Stimulated activated naive CD8-positive, alpha-beta T cell treated with anti-CD3 and anti-CD28 coated beads, Interleukin-15, amount 100 ng/mL, for 72 hours (primary cell): ENCODE data around the gene FBXO2.
A peak's percentile ranks its signal among the peaks of the same experiment; 100 is the strongest.

ENCODE experiments used
- ATAC-seq: fragments of 150-1000 bp; cut with Tn5 transposase; 2 replicates; pipeline ENCODE4 v1.10.0; 2021; ENCODE audit warnings: mild to moderate bottlenecking, moderate library complexity
- DNase-seq, 2 donors: peaks; one replicate each; pipeline ENCODE4 v3.0.0; 2021 to 2022
- H3K27ac Mint-ChIP-seq, 2 donors: one replicate each; pipeline ENCODE4 v1.8.0; 2022; ENCODE audit warnings: mild to moderate bottlenecking in 2 of 2, mixed read lengths in 2 of 2, moderate library complexity in 2 of 2
- H3K27me3 Mint-ChIP-seq: one replicate; pipeline ENCODE4 v1.8.0; 2022; ENCODE audit warnings: mixed read lengths
- H3K4me1 Mint-ChIP-seq: one replicate; pipeline ENCODE4 v1.8.0; 2022; ENCODE audit warnings: mild to moderate bottlenecking, mixed read lengths
- H3K4me3 Mint-ChIP-seq, 2 donors: one replicate each; pipeline ENCODE4 v1.8.0; 2022; ENCODE audit warnings: mild to moderate bottlenecking in 2 of 2, mixed read lengths in 2 of 2, moderate library complexity in 1 of 2
- H3K9me3 Mint-ChIP-seq, 2 donors: one replicate each; pipeline ENCODE4 v1.8.0; 2022; ENCODE audit warnings: mixed read lengths in 2 of 2

Gene FBXO2

DNA sequence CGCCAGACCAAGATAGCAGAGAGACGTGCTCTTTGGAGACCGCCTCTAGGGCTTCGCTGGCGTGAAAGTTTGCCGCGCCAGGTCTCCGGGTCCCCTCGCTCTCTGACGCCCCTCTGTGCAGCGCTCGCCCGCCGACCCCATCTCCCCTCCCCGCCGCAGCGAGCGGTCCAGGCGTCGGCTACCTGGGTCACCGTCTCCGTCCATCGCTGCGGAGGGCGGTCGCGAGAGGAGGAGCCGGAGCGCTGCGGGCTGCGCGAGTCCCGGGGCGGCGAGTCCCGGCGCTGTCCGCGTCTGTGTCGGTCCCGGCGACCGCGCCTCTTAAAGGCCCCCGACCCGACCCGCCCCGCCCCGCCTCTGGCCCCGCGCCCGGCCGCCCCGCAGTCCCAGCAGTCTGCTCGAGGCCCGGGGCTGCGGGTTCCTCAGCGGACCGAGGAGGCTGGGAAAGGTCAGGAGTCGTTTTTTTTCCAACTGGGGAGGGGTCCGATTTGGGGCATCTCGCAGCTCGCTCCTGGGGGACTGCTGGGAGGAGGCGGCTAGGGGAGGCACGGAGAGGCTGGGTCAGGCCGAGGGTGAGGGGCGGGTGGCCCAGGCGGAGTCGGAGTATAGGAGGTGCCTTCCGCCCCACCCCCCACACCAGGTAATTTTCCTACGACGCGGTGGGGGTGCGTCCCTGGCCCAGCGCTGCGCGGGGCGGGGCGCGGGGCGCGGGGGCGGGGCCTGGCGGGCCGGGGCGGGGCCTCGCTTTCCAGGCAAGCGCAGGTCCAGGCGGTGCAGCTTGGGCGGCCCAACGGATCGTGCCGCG lies at the start of gene FBXO2, which contains the start of gene FBXO44:
TSS of gene FBXO2 (minus strand) at position 293 of the 802 bp plus-strand sequence. CDS start at position 204, 89 bp downstream.
TSS of gene FBXO44 (plus strand) at position 741 of the 802 bp plus-strand sequence. CDS start 959 bp downstream, outside the sequence.
- ATAC-seq = peak; percentile 71
- H3K27me3 Mint-ChIP-seq = no peaks in the 10 kb centered on the region

GRCh38 chr1:11703357-11704193 lies 49.3 kb upstream of the FBXO2 start:
- H3K9me3 Mint-ChIP-seq = no peaks in the 10 kb centered on the region
- H3K4me1 Mint-ChIP-seq = peaks cover 9% of the 10 kb centered on the region
- H3K27ac Mint-ChIP-seq = no peak overlapping the region
- H3K27me3 Mint-ChIP-seq = peaks cover 16% of the 10 kb centered on the region
- DNase-seq (no peak), ATAC-seq (no peak)
- no peak overlapping the region for H3K4me3 Mint-ChIP-seq

More for the DNA sequence above, at the start of gene FBXO2, which contains the start of gene FBXO44:
- Mint-ChIP-seq H3K9me3 (no peaks in the 10 kb centered on the region), H3K4me1 (peaks cover 33% of the 10 kb centered on the region), H3K27ac (peak within 1 kb of the TSS in 1 of 2 donors; percentile 71), H3K4me3 (peak within 1 kb of the TSS; percentile 80 to 82)
- peak in 1 of 2 donors; percentile 45 for DNase-seq

DNA sequence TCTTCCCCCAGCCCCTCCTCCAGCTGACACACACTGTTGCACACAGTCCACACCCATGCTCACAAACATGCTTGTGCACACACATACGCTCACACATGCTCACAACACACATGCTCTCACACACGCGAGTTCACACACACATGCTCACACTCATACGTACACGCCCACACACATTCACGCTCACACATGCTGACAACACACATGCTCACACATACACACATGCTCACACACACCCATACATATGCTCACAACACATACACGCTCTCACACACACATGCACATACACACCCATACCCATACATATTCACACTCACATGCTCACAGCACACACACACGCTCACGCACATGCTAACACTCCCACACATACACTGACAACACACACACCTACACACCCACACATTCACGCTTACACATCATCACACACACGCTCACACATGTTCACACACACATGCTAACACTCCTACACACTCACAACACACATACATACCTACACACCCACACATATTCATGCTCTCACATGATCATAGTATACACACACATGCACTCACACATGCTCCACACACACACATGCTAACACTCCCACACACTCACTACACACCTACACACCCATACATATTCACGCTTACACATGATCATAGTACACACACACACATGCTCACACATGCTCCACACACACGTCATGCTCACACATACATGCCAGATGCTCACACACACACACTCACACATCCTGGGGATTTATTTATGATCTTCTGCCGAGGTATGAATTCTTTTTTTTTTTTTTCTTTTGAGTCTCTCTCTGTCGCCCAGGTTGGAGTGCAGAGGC lies 48.0 kb upstream of the FBXO2 start:
- ATAC-seq (no peak), DNase-seq (no peak)
- peaks cover 18% of the 10 kb centered on the region for H3K4me1 Mint-ChIP-seq
- H3K9me3 Mint-ChIP-seq = no peaks in the 10 kb centered on the region
- H3K27ac Mint-ChIP-seq = no peak overlapping the region
- H3K27me3 Mint-ChIP-seq = peaks cover 8% of the 10 kb centered on the region
- no peak overlapping the region for H3K4me3 Mint-ChIP-seq

GRCh38 chr1:11701551-11701961 lies 47.3 kb upstream of the FBXO2 start:
- DNase-seq = no peak
- Mint-ChIP-seq H3K4me3 (no peak overlapping the region), H3K27me3 (peaks cover 8% of the 10 kb centered on the region), H3K27ac (no peak overlapping the region), H3K4me1 (peaks cover 18% of the 10 kb centered on the region), H3K9me3 (no peaks in the 10 kb centered on the region)
- ATAC-seq = no peak

DNA sequence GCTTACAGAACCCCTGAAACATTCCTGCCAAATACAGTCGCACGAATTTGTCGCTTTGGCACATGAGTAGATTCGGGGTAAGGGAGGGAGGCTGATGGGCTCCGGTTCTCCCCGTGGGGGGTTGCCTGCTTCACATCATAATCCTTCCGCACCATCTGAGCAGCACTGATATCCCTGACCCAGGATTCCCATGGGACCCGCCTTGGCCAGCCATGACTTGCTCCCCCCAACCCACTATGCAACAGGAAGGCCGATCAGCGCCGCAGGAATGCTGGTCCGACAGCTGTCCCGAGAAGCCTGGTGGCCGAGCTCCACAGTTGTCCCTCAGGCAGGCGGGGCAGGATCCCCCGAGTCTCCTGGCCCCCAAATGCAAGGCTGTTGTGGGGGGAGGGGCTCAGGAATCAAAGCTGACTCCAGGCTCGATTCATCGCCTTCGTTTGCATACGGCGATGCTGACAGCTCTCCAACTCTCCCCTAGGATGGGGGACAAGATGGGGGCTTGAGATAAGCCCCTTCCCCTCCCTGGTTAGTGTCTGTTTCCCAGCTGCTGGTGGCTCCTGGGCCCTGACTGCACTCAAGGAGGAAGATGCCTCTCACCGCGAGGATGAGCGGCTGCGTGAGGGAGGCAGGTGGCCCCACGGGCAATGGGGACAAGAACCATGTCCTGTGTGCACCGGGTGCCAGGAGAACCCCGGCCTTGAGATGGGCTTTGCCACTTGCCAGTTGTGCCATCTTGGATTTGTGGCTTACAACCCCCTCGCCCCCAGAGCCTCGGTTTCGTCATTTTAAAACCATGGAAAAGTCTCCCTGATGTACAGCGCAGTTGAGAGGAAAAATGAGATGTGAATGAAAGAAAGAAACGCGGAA lies 46.6 kb upstream of the FBXO2 start:
- H3K4me1 Mint-ChIP-seq = peaks cover 18% of the 10 kb centered on the region

DNA sequence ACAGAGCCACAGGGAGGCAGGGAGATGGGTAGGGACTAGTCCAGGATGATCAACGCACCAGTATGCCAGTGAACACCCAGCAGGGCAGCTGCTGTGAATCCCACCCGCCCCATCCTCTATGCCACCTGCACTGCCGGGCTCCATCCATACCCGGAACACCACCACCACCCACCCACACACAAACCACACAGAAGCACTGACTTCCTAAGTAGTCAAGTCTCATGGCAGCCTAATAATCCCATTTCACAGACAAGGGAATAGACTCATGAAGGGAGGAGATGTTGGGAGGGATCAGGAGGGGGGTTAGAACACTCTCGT lies 43.6 kb upstream of the FBXO2 start:
- Mint-ChIP-seq H3K4me1 (peaks cover 23% of the 10 kb centered on the region), H3K4me3 (no peak overlapping the region), H3K9me3 (no peaks in the 10 kb centered on the region), H3K27ac (no peak overlapping the region), H3K27me3 (peaks cover 15% of the 10 kb centered on the region)
- ATAC-seq (no peak), DNase-seq (no peak)

More for the DNA sequence above, 46.6 kb upstream of the FBXO2 start:
- Mint-ChIP-seq H3K9me3 (no peaks in the 10 kb centered on the region), H3K4me3 (no peak overlapping the region), H3K27ac (no peak overlapping the region), H3K27me3 (peaks cover 8% of the 10 kb centered on the region)
- ATAC-seq = no peak
- no peak for DNase-seq

GRCh38 chr1:11697188-11697892 lies 43.1 kb upstream of the FBXO2 start:
- DNase-seq (no peak), ATAC-seq (no peak)
- Mint-ChIP-seq H3K4me1 (peaks cover 28% of the 10 kb centered on the region), H3K9me3 (no peaks in the 10 kb centered on the region), H3K27ac (no peak overlapping the region), H3K27me3 (peaks cover 20% of the 10 kb centered on the region), H3K4me3 (no peak overlapping the region)

DNA sequence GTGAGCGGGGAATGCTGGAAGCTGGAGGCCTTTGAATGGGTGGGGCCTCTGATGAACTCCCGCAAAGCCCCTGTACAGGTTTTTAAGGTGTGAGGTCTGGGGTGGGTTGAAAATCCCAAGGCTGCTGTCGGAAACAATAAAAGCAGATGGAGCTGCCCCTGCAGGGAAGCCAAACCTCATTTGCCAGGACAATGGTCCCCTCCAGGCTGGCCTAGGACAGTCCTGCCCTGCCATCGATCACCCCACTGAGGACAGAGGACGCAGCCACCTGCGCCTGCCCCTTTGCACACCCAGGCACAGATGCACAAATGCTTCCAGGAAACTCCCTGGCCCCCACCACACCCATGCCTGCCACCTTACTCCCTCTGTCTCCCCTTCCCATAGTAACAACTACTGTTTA lies 41.6 kb upstream of the FBXO2 start:
- DNase-seq (no peak), ATAC-seq (no peak)
- no peak overlapping the region for H3K4me3 Mint-ChIP-seq
- H3K27me3 Mint-ChIP-seq = peaks cover 31% of the 10 kb centered on the region
- peaks cover 36% of the 10 kb centered on the region for H3K4me1 Mint-ChIP-seq
- H3K9me3 Mint-ChIP-seq = no peaks in the 10 kb centered on the region
- H3K27ac Mint-ChIP-seq = no peak overlapping the region

GRCh38 chr1:11693917-11694316 lies 39.7 kb upstream of the FBXO2 start:
- Mint-ChIP-seq H3K4me3 (no peak overlapping the region), H3K9me3 (no peaks in the 10 kb centered on the region), H3K27me3 (peaks cover 50% of the 10 kb centered on the region), H3K27ac (no peak overlapping the region), H3K4me1 (peaks cover 45% of the 10 kb centered on the region)
- ATAC-seq = no peak
- DNase-seq = no peak

GRCh38 chr1:11693024-11693590 lies 38.9 kb upstream of the FBXO2 start:
- H3K4me3 Mint-ChIP-seq = peak overlapping the region; percentile 24 to 52
- peak; percentile 57 to 76 for DNase-seq
- ATAC-seq = peak; percentile 94
- peaks cover 43% of the 10 kb centered on the region for H3K4me1 Mint-ChIP-seq
- no peaks in the 10 kb centered on the region for H3K9me3 Mint-ChIP-seq
- peak overlapping the region in 1 of 2 donors; percentile 7 for H3K27ac Mint-ChIP-seq
- H3K27me3 Mint-ChIP-seq = peaks cover 58% of the 10 kb centered on the region

DNA sequence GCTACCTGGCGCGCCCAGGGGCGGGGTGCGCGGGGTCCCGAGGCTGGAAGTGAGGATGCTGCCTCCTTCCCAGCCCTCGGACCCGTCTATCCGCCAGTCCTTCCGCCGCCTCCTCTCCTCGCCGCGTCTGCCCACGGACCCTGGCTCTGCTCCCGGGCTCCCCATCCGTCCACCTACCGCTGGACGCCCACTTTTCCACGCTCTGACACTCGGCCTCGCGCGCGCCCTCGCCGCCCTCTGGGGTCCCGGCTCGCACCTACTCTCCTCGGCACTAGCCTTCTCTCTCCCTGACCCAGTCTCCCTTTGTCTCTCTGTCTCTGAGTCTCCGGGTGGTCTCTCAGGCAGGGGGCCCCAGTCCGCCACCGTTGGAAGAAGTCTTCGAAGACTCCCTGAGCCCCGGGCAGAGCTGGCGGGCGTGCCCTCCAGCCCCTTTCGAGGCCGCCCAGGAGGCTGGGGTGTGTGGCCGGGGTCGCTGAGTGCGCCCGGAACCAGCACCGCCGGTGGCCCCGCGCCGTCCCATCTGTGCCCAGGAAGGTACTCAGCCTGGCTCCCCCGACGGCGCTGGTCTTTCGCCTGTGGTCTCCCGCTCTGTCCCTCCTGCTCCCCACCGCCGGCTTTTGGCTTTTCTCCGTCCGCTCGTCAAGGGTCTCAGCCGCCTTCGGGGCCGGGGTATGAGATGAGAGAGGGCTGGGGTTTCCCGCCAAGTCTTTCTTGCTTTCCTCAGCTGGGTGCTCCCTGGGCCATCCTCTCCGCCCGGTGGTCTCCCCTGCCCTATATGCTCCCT lies 37.9 kb upstream of the FBXO2 start:
- no peak for DNase-seq

DNA sequence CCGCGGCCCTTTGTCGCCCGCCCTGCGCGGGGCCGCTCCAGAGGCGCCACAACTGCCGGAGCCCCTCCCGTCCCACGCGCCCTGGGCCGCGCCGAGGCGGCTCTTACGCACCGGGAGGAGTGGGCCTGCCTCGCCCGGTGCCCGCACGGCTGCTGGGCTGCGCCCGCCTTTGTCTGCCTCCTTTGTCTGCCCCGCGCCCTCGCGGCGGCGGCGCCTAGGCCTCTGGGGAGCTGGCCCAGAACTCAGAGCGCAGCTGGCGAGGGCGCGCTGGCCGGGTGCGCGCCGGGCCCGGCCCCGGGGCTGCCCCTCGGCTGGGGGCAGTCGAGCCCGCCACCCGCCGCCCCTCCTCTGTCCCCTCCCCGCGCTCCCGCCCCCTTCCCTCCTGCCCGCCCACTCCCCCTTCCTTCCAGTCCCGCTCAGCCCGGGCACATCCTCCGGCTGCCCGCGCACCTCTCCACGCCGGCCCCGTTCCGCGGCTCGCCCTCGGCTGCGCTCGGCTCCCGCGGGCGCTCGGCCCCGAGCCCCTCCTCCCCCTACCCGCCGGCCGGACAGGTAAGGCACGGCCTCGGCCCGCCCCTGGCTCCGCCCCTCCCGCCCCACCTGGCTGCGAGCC lies 37.2 kb upstream of the FBXO2 start, which contains the start of gene DRAXIN:
TSS of gene DRAXIN (plus strand) at position 409 of the 613 bp plus-strand sequence. CDS start 14,549 bp downstream, outside the sequence.
- H3K4me1 Mint-ChIP-seq = peaks cover 36% of the 10 kb centered on the region
- no peaks in the 10 kb centered on the region for H3K9me3 Mint-ChIP-seq
- peak; percentile 16 for ATAC-seq
- peak within 1 kb of the TSS; percentile 70 to 82 for H3K4me3 Mint-ChIP-seq
- H3K27me3 Mint-ChIP-seq = peaks cover 66% of the 10 kb centered on the region
- no peak for DNase-seq
- H3K27ac Mint-ChIP-seq = no peak within 1 kb of the TSS

More for the DNA sequence above, 37.9 kb upstream of the FBXO2 start:
- H3K27ac Mint-ChIP-seq = no peak overlapping the region
- H3K4me1 Mint-ChIP-seq = peaks cover 36% of the 10 kb centered on the region
- ATAC-seq = no peak
- peak overlapping the region; percentile 70 to 82 for H3K4me3 Mint-ChIP-seq
- H3K9me3 Mint-ChIP-seq = no peaks in the 10 kb centered on the region
- peaks cover 65% of the 10 kb centered on the region for H3K27me3 Mint-ChIP-seq
